Neuronal stem cell (in vitro differentiated cells): ENCODE measurements around the gene NDRG4.

ENCODE experiments used
- DNase-seq: peaks from one replicate; pipeline ENCODE4 v3.0.0-alpha.2; 2013; ENCODE audit warnings: low spot score
- H2AFZ ChIP-seq: one replicate; pipeline ENCODE4 v1.6.1; 2013; ENCODE audit warnings: mild to moderate bottlenecking, low read length, inconsistent platforms
- H2AK5ac ChIP-seq: 2 replicates; pipeline ENCODE4 v1.6.1; 2013; ENCODE audit warnings: low read depth, mild to moderate bottlenecking, inconsistent platforms, low read length, moderate library complexity, mixed read lengths
- H2BK120ac ChIP-seq: 2 replicates; pipeline ENCODE4 v1.6.1; 2013; ENCODE audit warnings: low read depth, mild to moderate bottlenecking, inconsistent platforms, low read length, moderate library complexity, mixed read lengths
- H2BK12ac ChIP-seq: one replicate; pipeline ENCODE4 v1.6.1; 2013; ENCODE audit warnings: low read length, inconsistent platforms
- H2BK15ac ChIP-seq: 2 replicates; pipeline ENCODE4 v1.6.1; 2013; ENCODE audit warnings: mild to moderate bottlenecking, low read length, inconsistent platforms, mixed read lengths
- H2BK5ac ChIP-seq: one replicate; pipeline ENCODE4 v1.6.1; 2013; ENCODE audit warnings: inconsistent platforms, mild to moderate bottlenecking, low read length, moderate library complexity
- H3K14ac ChIP-seq: one replicate; pipeline ENCODE4 v1.6.1; 2013; ENCODE audit warnings: low read length, inconsistent platforms
- H3K18ac ChIP-seq: 2 replicates; pipeline ENCODE4 v1.6.1; 2013; ENCODE audit warnings: low read length, inconsistent platforms
- H3K23ac ChIP-seq: 2 replicates; pipeline ENCODE4 v1.6.1; 2013; ENCODE audit warnings: low read depth, mild to moderate bottlenecking, mixed read lengths, low read length, inconsistent platforms; ENCODE audit not compliant: poor library complexity
- H3K27ac ChIP-seq: replicated peaks from 3 replicates; pipeline ENCODE4 v1.5.1; 2013; ENCODE audit warnings: low read length, inconsistent platforms
- H3K27me3 ChIP-seq, 3 experiments: 2 replicates each; pipeline ENCODE4 v1.6.1; 2013; ENCODE audit warnings: low read length in 3 of 3, mild to moderate bottlenecking in 2 of 3, inconsistent platforms in 1 of 3, low read depth in 1 of 3, mixed read lengths in 1 of 3, moderate library complexity in 1 of 3; ENCODE audit not compliant: control insufficient read depth in 3 of 3, insufficient read depth in 3 of 3
- H3K36me3 ChIP-seq, 2 donors: replicated peaks in 1 of 2; 2 replicates each; pipeline ENCODE4 v1.6.1; 2013; ENCODE audit warnings: low read length in 2 of 2; ENCODE audit not compliant: control insufficient read depth in 2 of 2, insufficient read depth in 2 of 2
- H3K4ac ChIP-seq: 2 replicates; pipeline ENCODE4 v1.6.1; 2013; ENCODE audit warnings: inconsistent platforms, mild to moderate bottlenecking, low read length, moderate library complexity
- H3K4me1 ChIP-seq, 2 donors: 1 replicate in 1 of 2; 2 replicates in 1 of 2; pipeline ENCODE4 v1.6.1; 2013; ENCODE audit warnings: low read length in 2 of 2, low read depth in 1 of 2; ENCODE audit not compliant: control insufficient read depth in 2 of 2, insufficient read depth in 1 of 2
- H3K4me2 ChIP-seq: one replicate; pipeline ENCODE4 v1.6.1; 2013; ENCODE audit warnings: mild to moderate bottlenecking, low read length, inconsistent platforms; ENCODE audit not compliant: insufficient read depth, poor library complexity, severe bottlenecking
- H3K4me3 ChIP-seq, 2 donors: 2 replicates each; pipeline ENCODE4 v1.5.1; 2013; ENCODE audit warnings: low read length in 2 of 2, mild to moderate bottlenecking in 2 of 2, inconsistent platforms in 1 of 2, moderate library complexity in 1 of 2
- H3K79me1 ChIP-seq: one replicate; pipeline ENCODE4 v1.6.1; 2013; ENCODE audit warnings: low read depth, mild to moderate bottlenecking, inconsistent platforms, low read length, moderate library complexity
- H3K9ac ChIP-seq: one replicate; pipeline ENCODE4 v1.6.1; 2013; ENCODE audit warnings: mild to moderate bottlenecking, low read depth, low read length, inconsistent platforms; ENCODE audit not compliant: poor library complexity
- H3K9me3 ChIP-seq, 2 donors: replicated peaks in 1 of 2; 2 replicates each; pipeline versions ENCODE3 to v1.6.1; 2013; ENCODE audit warnings: low read length in 2 of 2, mild to moderate bottlenecking in 2 of 2, inconsistent platforms in 1 of 2, low read depth in 1 of 2, mixed read lengths in 1 of 2, moderate library complexity in 1 of 2; ENCODE audit not compliant: control insufficient read depth in 2 of 2, insufficient read depth in 1 of 2
- H4K8ac ChIP-seq: one replicate; pipeline ENCODE4 v1.6.1; 2013; ENCODE audit warnings: low read depth, mild to moderate bottlenecking, inconsistent platforms, low read length, moderate library complexity
- H4K91ac ChIP-seq: one replicate; pipeline ENCODE4 v1.6.1; 2013; ENCODE audit warnings: low read length, low read depth, mild to moderate bottlenecking, inconsistent platforms; ENCODE audit not compliant: poor library complexity
- WGBS, 2 donors: extraction: QIAGEN DNeasy Blood & Tissue Kit; methylation state at CpG; one replicate each; pipeline ENCODE4 v1.1.7; 2013; ENCODE audit warnings: missing lambda C conversion rate in 2 of 2, mixed read lengths in 1 of 2; ENCODE audit not compliant: insufficient read length in 2 of 2, insufficient replicate concordance in 1 of 2; ENCODE audit errors: extremely low coverage in 2 of 2; 5-methylcytosine and 5-hydroxymethylcytosine counted together

Gene NDRG4

DNA sequence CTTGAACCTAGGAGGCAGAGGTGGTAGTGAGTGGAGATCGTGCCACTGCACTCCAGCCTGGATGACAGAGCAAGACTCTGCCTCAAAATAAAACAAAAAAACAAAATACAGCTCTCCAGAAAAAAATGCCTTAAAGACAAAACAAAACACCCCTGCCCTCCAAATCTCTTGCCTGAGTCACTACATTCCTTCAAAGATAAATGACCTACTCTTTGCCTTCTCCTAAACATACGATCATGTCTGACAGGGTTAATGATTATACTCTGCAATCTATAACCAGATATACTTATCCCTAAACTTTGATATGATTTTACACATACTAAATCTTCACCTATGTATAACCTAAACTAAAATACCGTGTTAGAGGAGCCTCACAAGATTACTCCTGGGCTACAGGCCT, 13.9 kb downstream of the NDRG4 start:
- H3K9ac ChIP-seq = no peak overlapping the region

GRCh38 chr16:58515125-58515870, 15.4 kb downstream of the NDRG4 start, which contains the start of gene SETD6:
Gene SETD6 (plus strand): TSS chr16:58515517. CDS start chr16:58515538, 21 bp downstream.
- Histone ChIP-seq H3K4me2 (peak within 1 kb of the TSS; percentile 99), H3K27ac (peak within 1 kb of the TSS; percentile 69), H3K27me3 (no peaks in the 10 kb centered on the region), H3K14ac (peak within 1 kb of the TSS; percentile 97), H2AFZ (peak within 1 kb of the TSS; percentile 68), H3K9me3 (no peaks in the 10 kb centered on the region), H3K9ac (peak within 1 kb of the TSS; percentile 95), H2BK120ac (no peak within 1 kb of the TSS), H3K4me1 (peaks cover 0 to 9% of the 10 kb centered on the region in 2 donors), H2BK15ac (peak within 1 kb of the TSS; percentile 69), H2BK12ac (no peak within 1 kb of the TSS), H3K23ac (peak within 1 kb of the TSS; percentile 83), H3K18ac (peak within 1 kb of the TSS; percentile 98), H4K8ac (peak within 1 kb of the TSS; percentile 83), H3K4me3 (peak within 1 kb of the TSS; percentile 43 to 96), H2BK5ac (peak within 1 kb of the TSS; percentile 59), H2AK5ac (peak within 1 kb of the TSS; percentile 53), H3K79me1 (peaks cover 4% of the 10 kb centered on the region), H4K91ac (peak within 1 kb of the TSS; percentile 81), H3K36me3 (peaks cover 12 to 79% of the 10 kb centered on the region in 2 donors), H3K4ac (no peak within 1 kb of the TSS)
- no CpG with 5 or more reads among the region's 80 CpGs for WGBS, 2 donors
- DNase-seq = peak; percentile 82

More for the DNA sequence above, 13.9 kb downstream of the NDRG4 start:
- Histone ChIP-seq H3K4me3 (no peak overlapping the region), H2BK12ac (no peak overlapping the region), H3K79me1 (peaks cover 4% of the 10 kb centered on the region), H3K4ac (no peak overlapping the region), H2BK120ac (no peak overlapping the region), H3K4me1 (peaks cover 0 to 9% of the 10 kb centered on the region in 2 donors), H3K36me3 (peaks cover 10 to 79% of the 10 kb centered on the region in 2 donors), H3K4me2 (no peak overlapping the region), H3K14ac (no peak overlapping the region), H4K8ac (no peak overlapping the region), H2AK5ac (no peak overlapping the region), H4K91ac (no peak overlapping the region), H2BK5ac (no peak overlapping the region), H2AFZ (no peak overlapping the region), H3K27ac (no peak overlapping the region), H2BK15ac (no peak overlapping the region), H3K23ac (no peak overlapping the region), H3K18ac (no peak overlapping the region), H3K27me3 (no peaks in the 10 kb centered on the region), H3K9me3 (no peaks in the 10 kb centered on the region)
- DNase-seq = no peak
- WGBS, 2 donors = no CpG with 5 or more reads among the region's 3 CpGs

GRCh38 chr16:58515871-58516767, 16.2 kb downstream of the NDRG4 start:
- H3K18ac ChIP-seq = peak overlapping the region; percentile 93
- H4K8ac ChIP-seq = no peak overlapping the region
- H3K4me2 ChIP-seq = peak overlapping the region; percentile 99
- no peak for DNase-seq
- H3K4me3 ChIP-seq = peak overlapping the region; percentile 43 to 96
- H2BK12ac ChIP-seq = no peak overlapping the region
- peak overlapping the region; percentile 32 for H3K27ac ChIP-seq
- no peak overlapping the region for H2BK15ac ChIP-seq
- H3K14ac ChIP-seq = peak overlapping the region; percentile 97
- H2BK120ac ChIP-seq = no peak overlapping the region
- peaks cover 4% of the 10 kb centered on the region for H3K79me1 ChIP-seq
- no peaks in the 10 kb centered on the region for H3K9me3 ChIP-seq
- peaks cover 20 to 85% of the 10 kb centered on the region in 2 donors for H3K36me3 ChIP-seq
- no peak overlapping the region for H3K4ac ChIP-seq
- peak overlapping the region; percentile 83 for H3K23ac ChIP-seq
- H2BK5ac ChIP-seq = peak overlapping the region; percentile 59
- H2AFZ ChIP-seq = peak overlapping the region; percentile 68
- WGBS, 2 donors = no CpG with 5 or more reads among the region's 66 CpGs
- H4K91ac ChIP-seq = no peak overlapping the region
- H3K4me1 ChIP-seq = peaks cover 0 to 9% of the 10 kb centered on the region in 2 donors
- H3K27me3 ChIP-seq = no peaks in the 10 kb centered on the region
- peak overlapping the region; percentile 95 for H3K9ac ChIP-seq
- peak overlapping the region; percentile 53 for H2AK5ac ChIP-seq

GRCh38 chr16:58516768-58517107, 16.8 kb downstream of the NDRG4 start:
- WGBS, 2 donors = no CpG with 5 or more reads among the region's 4 CpGs
- no peak overlapping the region for H2BK120ac ChIP-seq
- no peak overlapping the region for H3K18ac ChIP-seq
- H3K9me3 ChIP-seq = no peaks in the 10 kb centered on the region
- H2BK12ac ChIP-seq = no peak overlapping the region
- H3K4me3 ChIP-seq = no peak overlapping the region
- DNase-seq = no peak
- no peak overlapping the region for H3K27ac ChIP-seq
- H2AK5ac ChIP-seq = no peak overlapping the region
- H3K9ac ChIP-seq = no peak overlapping the region
- H3K23ac ChIP-seq = no peak overlapping the region
- H3K14ac ChIP-seq = no peak overlapping the region
- no peak overlapping the region for H2BK5ac ChIP-seq
- no peak overlapping the region for H4K91ac ChIP-seq
- H3K4me1 ChIP-seq = peaks cover 0 to 9% of the 10 kb centered on the region in 2 donors
- H3K36me3 ChIP-seq = peaks cover 23 to 85% of the 10 kb centered on the region in 2 donors
- H3K79me1 ChIP-seq = peaks cover 4% of the 10 kb centered on the region
- H2BK15ac ChIP-seq = no peak overlapping the region
- no peaks in the 10 kb centered on the region for H3K27me3 ChIP-seq
- no peak overlapping the region for H2AFZ ChIP-seq
- H4K8ac ChIP-seq = no peak overlapping the region
- H3K4me2 ChIP-seq = no peak overlapping the region
- no peak overlapping the region for H3K4ac ChIP-seq
